ENCODE data around the gene SLC38A10. TPM values are rescaled to one million over a fixed set of nuclear protein-coding genes. Genes with fewer than 3 reads are reported as not detected.
A peak's percentile ranks its signal among the peaks of the same experiment; 100 is the strongest.

SLC38A10 gene
- total and polyA plus RNA-seq, 2 of the 13 experiments (the other 11 are each of a cell fraction or from before 2014, with no cell fraction given): 23.4 to 55.8 TPM

DNA sequence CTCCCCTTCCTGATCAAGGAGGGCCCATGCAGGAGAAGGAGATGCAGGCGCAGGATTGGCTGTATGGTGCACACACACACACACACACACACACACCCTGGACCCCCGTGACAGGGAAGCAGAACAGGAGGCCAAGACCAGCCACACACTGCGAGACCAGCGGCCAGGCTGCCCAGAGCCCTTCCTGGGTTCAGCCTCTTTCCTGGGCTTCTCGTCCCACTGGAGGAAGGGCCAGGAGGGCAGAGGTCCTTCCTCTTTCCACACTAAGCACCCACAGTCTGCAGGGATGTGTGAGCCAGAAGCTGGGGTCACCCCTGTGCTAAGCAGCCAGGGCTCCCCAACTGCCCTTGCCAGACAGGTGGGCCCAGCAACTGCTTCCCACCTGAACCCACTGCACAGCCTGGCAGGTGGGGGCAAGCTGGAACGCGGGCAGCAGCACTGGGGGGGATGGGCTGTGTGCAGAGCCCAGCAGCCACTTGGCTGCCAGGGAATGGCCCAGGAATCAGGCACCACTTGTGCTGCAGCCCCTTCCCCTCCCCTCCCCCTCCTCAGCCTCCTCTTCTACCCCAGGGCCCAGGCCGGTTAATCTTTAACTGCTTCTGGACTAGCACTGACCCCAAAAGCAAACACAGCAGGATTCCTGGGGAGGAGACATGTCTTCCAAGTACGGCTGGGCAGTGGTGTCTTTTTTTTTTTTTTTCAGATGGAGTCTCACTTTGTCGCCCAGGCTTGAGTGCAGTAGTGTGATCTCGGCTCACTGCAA lies 44.6 kb upstream of the SLC38A10 start (continued):
- TF ChIP-seq HDAC6 (IDR thresholded peaks at IDR 0.05; ENCODE audit: low read depth, low read length) (no peak), IRX3 (CRISPR knock-in tag; IDR thresholded peaks at IDR 0.05; ENCODE audit: borderline replicate concordance, low read depth) (no peak), ZNF616 (CRISPR knock-in tag; IDR thresholded peaks at IDR 0.05; ENCODE audit: low read depth) (no peak), ZNF207 (IDR thresholded peaks at IDR 0.05; ENCODE audit: borderline replicate concordance) (no peak), ARID2 (CRISPR knock-in tag; IDR thresholded peaks at IDR 0.05; ENCODE audit: borderline replicate concordance) (no peak), RBAK (CRISPR knock-in tag; IDR thresholded peaks at IDR 0.05) (no peak), USF2 (IDR thresholded peaks at IDR 0.05; ENCODE audit: low read depth, low read length) (no peak), USF2 (CRISPR knock-in tag; IDR thresholded peaks at IDR 0.05; ENCODE audit: borderline replicate concordance) (no peak), ZBTB43 (CRISPR knock-in tag; conservative IDR thresholded peaks at IDR 0.05) (no peak), MLLT10 (CRISPR knock-in tag; IDR thresholded peaks at IDR 0.05) (no peak), KAT8 (CRISPR knock-in tag; IDR thresholded peaks at IDR 0.05) (0 out of 2 replicates have a peak, but pooled peaks have one; percentile 56), KLF16 (CRISPR knock-in tag; IDR thresholded peaks at IDR 0.05) (no peak; a peak in 1 of 4 replicates), DNMT3B (CRISPR knock-in tag; conservative IDR thresholded peaks at IDR 0.05) (0 out of 2 replicates have a peak, but pooled peaks have one; percentile 26), ZNF234 (CRISPR knock-in tag; conservative IDR thresholded peaks at IDR 0.05) (no peak), MEF2D (CRISPR knock-in tag; IDR thresholded peaks at IDR 0.05) (no peak), ZBTB3 (CRISPR knock-in tag; IDR thresholded peaks at IDR 0.05; ENCODE audit: borderline replicate concordance, low read depth) (no peak), ZKSCAN1 (IDR thresholded peaks at IDR 0.05; ENCODE audit: low read length) (no peak)
- TF ChIP-seq, protein P1, sequence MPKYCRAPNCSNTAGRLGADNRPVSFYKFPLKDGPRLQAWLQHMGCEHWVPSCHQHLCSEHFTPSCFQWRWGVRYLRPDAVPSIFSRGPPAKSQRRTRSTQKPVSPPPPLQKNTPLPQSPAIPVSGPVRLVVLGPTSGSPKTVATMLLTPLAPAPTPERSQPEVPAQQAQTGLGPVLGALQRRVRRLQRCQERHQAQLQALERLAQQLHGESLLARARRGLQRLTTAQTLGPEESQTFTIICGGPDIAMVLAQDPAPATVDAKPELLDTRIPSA (CRISPR knock-in tag; IDR thresholded peaks at IDR 0.05; ENCODE audit: borderline replicate concordance): no peak

Measured in HepG2 (cell line).